Erythroblast (primary cell): ENCODE results near the gene LRRC28.

ENCODE experiments used
- DNase-seq, 2 experiments: peaks; one replicate each; lab custom pipeline; 2025; lab: John Stamatoyannopoulos, UW
- GATA1 ChIP-seq: IDR thresholded peaks from 2 replicates; pipeline ENCODE4 v1.6.1; 2011; ENCODE audit warnings: low read depth, mild to moderate bottlenecking, control low read depth, low read length, moderate library complexity
- POLR2A ChIP-seq: IDR thresholded peaks from 2 replicates; pipeline ENCODE4 v1.6.1; 2011; ENCODE audit warnings: mild to moderate bottlenecking, low read length

LRRC28 gene

DNA sequence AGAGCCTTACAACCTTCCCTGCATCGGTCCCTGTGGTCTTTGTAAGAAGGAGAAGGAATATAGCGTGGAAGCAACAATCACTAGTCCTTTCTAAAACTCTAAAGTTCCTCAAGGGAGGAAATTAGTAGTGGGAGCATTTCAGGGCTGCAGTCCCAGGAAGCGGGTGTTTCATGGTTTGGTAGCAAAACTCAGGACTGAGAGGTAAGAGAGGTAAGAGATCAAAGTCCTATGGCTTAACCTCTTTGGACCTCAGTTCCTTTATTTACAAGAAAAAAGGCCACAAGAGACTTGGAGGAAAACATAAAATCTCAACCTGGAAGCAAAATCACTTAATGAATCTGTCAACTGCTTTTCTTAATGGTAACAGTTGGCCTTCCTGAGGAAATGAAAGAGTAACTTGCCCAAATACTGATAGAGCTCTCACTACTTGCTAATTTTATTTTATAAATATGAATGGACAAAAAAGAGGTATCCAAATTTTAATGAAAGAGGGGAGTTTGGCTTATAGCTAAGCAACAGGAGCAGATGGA, 14.3 kb downstream of the LRRC28 start:
- no peak for TF ChIP-seq POLR2A
- no peak for TF ChIP-seq GATA1
- DNase-seq = no peak

DNA sequence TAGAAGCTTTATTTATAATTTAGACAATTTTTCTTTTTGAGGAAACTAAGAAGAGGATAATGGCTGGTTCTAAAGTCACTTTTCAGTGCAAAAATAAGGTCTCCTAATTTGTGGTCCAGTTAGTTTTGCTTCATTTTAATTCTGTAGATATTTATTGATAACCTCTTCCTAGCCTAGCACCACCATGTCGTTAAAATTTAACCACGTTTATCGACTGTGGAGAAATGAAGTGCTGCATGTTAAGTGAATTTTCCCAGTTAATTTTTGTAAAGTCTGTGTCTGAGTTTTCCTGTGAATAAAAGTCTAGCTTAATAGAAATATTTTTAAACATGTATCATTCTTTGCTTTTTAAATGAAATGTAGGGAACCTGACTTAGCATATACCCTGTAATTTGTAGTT, 16.7 kb downstream of the LRRC28 start:
- no peak for TF ChIP-seq GATA1
- TF ChIP-seq POLR2A = no peak
- DNase-seq = no peak

DNA sequence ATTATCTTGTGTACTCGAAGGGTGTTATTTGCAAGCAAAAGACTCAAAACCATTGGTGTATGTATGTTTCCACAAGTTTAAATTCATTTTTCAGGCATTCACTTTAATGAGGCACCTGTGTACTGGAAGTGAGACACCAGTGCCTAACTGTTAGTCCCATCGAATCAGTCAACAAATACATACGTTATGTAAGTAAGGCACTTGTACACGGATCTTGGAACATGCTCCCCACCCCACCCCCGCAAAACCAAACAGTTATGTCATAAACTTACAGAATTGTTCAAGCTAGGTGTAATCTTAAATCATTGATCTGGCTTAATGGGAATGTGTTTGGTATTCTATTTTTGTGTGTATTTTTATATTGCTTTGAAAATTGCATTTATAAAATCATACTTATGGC, 17.1 kb downstream of the LRRC28 start:
- TF ChIP-seq GATA1 (no peak), POLR2A (no peak)
- DNase-seq = no peak

DNA sequence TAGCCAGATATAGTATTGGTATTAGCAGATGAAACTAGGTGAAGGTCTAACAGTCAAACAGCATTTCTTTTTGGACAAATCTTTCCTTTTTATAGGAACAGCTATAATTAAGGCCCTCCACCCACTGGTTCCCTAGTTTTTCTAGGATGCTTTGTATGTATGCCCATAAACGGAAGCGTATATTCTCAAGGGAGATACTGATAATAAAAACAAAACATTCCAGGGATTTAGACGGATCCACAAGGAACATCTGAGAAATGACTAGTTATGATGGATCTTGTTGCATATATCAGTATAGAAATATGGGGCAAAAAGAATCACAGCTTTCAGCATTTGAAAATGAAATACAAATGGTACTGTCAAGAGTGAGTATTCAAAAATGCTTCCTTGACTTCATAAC, 22.5 kb downstream of the LRRC28 start:
- TF ChIP-seq POLR2A (no peak), GATA1 (no peak)
- no peak for DNase-seq

DNA sequence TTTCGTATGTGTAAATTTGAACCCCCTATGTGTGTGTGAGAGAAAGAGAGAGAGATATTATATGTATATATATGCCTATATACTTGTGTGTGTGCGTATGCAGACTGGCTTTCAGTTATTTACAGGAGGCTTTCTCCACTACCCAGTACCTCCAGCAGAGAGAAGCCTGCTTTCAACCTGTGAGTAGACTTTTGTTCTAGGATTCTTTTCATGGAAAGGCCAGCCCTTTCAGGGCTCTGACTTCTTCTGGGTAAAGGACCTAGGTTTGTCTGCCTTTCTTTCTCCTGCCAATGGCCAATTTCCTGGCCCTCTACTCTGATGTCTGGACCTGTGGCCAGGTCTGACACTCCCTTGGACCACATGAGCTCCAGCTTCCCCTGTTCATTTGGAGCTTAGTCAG, 23.8 kb downstream of the LRRC28 start:
- no peak for DNase-seq
- TF ChIP-seq POLR2A (no peak), GATA1 (no peak)

DNA sequence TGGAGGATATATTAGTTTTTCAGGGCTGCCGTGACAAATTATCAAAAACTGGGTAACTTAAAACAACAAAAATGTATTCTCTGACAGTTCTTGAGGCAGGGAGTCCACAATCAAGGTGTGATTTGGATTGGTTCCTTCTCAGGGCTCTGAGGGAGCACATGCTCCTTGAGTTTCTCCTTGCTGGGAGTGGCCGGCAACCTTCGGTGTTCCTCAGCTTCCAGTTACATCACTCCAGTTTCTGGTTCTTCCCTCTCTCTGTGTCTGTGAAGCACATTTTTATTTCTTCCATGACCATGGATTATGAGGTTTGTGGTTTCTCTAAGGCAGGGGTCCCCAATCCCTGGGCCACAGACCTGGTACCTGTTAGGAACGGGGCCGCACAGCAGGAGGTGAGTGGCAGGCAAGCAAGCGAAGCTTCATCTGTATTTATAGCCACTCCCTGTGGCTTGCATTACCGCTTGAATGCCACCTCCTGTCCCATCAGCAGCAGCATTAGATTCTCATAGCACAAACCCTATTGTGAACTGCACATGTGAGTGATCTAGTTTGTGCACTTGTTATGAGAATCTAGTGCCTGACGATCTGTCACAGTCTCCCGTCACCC, 24.3 kb downstream of the LRRC28 start:
- TF ChIP-seq GATA1 (no peak), POLR2A (no peak)
- no peak for DNase-seq

DNA sequence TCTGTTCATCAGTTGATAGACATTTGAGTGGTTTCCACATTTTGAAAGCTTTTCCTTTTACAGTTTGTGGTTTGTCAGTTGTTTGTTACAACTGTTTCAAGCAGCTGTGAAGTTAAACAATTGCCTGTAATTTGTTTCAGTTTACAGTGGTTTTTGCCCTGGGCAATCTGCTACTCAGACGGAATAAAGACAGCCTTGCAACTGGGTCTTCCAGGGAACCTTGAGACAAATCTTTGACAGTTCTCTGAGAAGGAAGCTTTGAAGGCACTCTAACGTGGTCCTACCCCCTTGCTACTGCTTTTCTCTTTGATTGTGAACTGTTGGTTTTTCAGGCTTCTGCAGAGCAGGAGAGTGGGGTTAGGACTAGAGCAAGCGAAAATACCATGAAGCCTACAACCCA, 28.0 kb downstream of the LRRC28 start:
- TF ChIP-seq GATA1 (no peak), POLR2A (no peak)

DNA sequence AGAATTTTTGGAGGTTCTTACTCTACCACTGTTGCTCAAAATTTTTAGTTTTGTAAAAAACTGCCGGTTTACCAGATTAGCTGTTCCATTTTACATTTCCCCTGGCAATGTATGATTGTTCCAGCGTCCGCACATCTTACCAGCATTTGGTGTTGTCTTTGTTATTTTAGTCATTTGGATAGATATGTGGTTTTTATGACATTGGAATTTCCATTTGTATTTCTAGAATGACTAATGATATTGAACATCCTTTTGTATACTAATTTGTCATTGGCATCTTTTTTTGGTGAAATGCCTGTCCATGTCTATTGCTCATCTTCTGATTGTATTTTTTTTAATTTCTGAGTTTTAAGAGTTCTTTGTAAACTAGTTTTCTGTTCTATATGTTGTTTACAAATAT, 28.5 kb downstream of the LRRC28 start:
- DNase-seq = no peak

More for the DNA sequence above, 28.0 kb downstream of the LRRC28 start:
- DNase-seq = no peak

DNA sequence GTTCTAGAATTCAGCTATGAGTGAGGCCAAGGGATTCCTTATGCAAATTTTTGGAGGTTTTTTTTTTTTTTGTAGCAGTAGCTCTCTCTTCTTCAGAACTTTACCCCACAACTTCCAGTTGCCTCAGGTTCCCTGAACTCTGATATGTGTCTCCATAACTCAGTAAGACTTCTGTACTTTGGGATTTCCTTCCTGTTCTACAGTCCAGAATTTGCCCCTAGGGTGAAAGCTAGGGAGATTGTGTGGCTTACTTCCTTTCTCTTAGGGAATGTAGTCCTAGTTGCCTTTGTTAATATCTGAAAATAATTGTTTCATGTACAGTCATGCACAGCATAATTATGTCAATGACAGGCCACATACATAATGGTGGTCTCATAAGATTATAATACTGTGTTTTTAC, 30.8 kb downstream of the LRRC28 start:
- no peak for TF ChIP-seq POLR2A
- TF ChIP-seq GATA1 = no peak
- DNase-seq = no peak

More for the DNA sequence above, 28.5 kb downstream of the LRRC28 start:
- TF ChIP-seq POLR2A = no peak
- no peak for TF ChIP-seq GATA1

DNA sequence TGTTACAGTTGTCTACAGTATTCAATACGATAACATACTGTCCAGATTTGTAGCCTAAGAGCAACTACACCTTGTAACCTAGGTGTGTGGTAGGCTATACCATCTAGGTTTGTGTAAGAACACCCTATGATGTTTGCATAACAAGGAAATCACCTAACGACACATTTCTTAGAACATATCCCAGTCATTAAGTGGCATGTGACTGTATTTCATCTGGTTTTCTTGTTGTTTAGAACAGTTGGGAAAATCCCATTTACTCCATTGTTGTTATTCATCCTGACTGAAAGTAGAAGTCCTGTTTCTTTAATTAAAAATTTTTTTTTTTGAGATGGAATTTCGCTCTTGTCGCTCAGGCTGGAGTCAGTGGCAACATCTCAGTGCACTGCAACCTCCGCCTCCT, 31.3 kb downstream of the LRRC28 start:
- TF ChIP-seq POLR2A (no peak), GATA1 (no peak)
- DNase-seq = no peak

DNA sequence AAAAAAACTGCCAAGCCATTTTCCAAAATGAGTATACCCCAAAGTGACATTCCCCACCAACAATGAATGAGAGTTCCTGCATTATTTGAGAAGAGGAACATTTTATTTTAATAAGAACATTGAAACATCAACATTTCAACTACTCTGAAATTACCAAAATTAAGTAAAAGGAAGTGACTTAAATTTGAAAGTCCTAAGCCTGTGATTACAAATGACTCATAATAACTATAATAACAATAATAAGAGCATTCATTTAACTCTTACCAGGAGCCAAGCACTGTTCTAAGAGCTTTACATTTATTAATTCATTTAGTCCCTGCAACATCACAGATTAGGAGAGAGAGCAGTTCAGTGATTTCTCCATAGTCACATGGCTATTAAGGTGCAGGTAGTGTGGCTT, 32.4 kb downstream of the LRRC28 start:
- no peak for DNase-seq
- TF ChIP-seq GATA1 (no peak), POLR2A (no peak)

DNA sequence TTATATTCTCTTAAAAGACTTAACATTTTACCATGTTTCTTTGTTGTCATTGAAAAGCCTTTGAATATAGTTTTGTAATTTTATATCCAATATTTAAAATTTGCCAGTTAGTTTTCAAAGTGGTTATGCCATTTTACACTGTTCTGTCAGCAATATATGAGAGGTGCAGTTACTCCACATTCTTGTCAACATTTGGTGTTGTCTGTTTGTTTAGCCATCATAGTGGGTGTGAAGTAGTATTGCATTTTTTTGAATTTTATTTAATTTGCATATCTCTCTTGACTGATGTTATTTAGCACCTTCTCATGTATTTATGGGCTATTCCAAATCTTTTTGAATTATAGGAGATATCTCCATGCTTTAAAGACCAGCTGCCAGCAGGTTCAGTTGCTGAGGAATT, 40.4 kb downstream of the LRRC28 start:
- TF ChIP-seq GATA1 (no peak), POLR2A (no peak)
- no peak for DNase-seq

DNA sequence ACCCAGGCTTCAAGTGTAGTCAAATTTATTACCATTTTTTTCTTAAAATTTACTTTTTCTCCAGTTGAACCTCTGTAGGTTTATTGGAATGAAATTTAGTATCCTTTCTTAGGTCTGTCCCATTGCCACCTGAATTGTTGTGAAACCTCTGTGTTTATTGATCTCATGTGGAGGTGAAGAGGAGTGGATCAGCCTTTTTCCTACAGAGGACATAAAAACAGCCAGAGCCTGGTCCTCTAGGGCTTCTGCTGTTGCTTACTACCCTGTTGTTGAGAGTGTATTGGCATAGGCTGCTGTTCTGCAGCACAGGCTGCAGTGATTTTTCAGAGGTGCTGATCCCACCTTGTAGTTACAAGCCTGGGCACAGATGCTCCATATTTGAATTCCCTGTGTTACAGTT, 44.6 kb downstream of the LRRC28 start:
- no peak for DNase-seq

DNA sequence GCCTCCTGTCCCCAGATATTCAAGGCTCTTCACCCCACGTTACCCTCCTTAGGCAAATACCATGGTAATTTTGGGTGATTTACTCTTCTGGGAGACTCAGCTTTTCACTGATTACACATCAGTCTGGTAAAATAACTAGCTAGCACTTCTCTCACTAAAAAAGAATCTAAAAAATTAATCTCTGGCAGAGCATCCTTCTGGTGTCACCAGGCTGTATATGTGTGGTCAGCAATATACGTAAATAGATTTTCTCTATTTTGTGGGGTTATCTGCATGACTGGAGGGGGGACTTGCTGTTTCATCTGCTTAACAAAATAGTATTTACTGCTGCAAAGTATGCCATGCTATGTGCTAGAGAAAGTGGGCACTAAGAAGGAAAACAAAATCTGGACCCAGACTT, 45.1 kb downstream of the LRRC28 start:
- TF ChIP-seq POLR2A (no peak), GATA1 (no peak)
- no peak for DNase-seq

More for the DNA sequence above, 44.6 kb downstream of the LRRC28 start:
- no peak for TF ChIP-seq POLR2A
- no peak for TF ChIP-seq GATA1

DNA sequence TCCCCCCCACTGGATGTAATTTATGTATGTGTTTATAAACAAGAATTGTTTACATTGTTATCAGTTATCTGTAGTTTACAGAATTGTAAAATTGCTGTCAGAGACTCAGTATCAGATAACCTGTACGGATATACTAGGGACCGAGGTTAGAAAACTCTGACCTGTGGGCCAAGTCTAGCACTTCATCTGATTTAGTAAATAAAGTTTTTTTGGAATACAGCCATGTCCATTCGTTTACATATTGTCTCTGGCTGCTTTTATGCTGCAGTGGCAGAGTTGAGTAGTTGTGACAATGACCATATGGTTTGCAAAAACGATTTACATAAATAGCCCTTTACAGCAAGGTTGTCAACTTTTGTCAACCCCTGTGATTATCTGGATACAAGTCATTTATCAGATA, 52.6 kb downstream of the LRRC28 start:
- no peak for DNase-seq
- TF ChIP-seq POLR2A (no peak), GATA1 (no peak)
